GM12892 (cell line): ENCODE measurements around the gene EIF5AL1.

Experiments used
- POLR2AphosphoS5 ChIP-seq: IDR thresholded peaks from 2 replicates; pipeline ENCODE4 v1.6.1; 2011; ENCODE audit warnings: low read depth, low read length, control low read depth
- TAF1 ChIP-seq: IDR thresholded peaks from 2 replicates; pipeline ENCODE4 v1.6.1; 2011; ENCODE audit warnings: low read depth, mild to moderate bottlenecking, control low read depth, low read length, borderline replicate concordance

GRCh38 chr10:79476645-79477044 lies 35.7 kb upstream of the EIF5AL1 start:
- TF ChIP-seq TAF1 (no peak), POLR2AphosphoS5 (no peak)
